GM12874 (cell line): Measurements from ENCODE around the gene STXBP4.

Source experiments
- TF ChIP-seq, protein P1 (sequence below): IDR thresholded peaks from 2 replicates; pipeline ENCODE4 v1.5.1; 2011; ENCODE audit warnings: low read depth, mild to moderate bottlenecking, control low read depth, low read length, moderate library complexity; ENCODE audit not compliant: insufficient read depth

STXBP4 gene

DNA sequence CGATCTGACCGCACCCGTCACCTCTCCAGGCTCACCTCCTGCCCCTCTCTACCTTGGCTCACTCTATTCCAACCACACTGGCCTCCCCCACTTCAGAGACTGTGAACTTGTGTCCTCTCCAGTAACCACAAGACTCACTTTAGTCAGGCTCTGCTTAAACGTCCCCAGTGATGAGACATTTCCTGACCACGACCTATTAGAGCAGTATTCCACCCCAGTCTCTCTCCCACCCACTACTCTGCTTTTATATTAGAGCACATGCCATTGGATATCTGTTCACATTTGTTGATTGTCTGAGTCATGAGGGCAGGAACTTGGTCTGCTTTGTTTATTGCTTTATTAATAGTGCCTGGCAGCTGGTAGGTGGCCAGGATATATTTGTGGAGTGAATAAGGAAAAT lies 20.2 kb upstream of the STXBP4 start:
- TF ChIP-seq, protein P1, sequence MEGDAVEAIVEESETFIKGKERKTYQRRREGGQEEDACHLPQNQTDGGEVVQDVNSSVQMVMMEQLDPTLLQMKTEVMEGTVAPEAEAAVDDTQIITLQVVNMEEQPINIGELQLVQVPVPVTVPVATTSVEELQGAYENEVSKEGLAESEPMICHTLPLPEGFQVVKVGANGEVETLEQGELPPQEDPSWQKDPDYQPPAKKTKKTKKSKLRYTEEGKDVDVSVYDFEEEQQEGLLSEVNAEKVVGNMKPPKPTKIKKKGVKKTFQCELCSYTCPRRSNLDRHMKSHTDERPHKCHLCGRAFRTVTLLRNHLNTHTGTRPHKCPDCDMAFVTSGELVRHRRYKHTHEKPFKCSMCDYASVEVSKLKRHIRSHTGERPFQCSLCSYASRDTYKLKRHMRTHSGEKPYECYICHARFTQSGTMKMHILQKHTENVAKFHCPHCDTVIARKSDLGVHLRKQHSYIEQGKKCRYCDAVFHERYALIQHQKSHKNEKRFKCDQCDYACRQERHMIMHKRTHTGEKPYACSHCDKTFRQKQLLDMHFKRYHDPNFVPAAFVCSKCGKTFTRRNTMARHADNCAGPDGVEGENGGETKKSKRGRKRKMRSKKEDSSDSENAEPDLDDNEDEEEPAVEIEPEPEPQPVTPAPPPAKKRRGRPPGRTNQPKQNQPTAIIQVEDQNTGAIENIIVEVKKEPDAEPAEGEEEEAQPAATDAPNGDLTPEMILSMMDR, result no peak

DNA sequence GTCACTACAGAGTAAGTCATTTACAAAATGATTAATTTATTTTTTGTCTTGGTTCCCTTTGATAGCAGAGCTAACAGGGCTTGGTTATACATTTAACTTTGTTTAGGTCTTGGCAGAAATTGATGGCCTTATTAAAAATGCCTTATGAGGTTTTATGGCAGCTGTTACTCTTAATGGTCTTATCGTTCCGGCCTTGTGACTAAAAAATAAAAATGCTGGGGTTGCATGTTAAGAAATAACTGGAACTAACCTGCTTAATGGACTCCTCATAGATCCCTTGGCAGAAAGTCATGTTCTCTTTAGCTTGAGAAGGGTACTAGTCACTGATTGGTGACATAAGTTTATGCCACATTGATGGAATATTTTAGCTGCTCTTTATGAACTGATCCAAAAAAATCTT lies 18.4 kb upstream of the STXBP4 start:
- TF ChIP-seq, protein P1, result no peak

DNA sequence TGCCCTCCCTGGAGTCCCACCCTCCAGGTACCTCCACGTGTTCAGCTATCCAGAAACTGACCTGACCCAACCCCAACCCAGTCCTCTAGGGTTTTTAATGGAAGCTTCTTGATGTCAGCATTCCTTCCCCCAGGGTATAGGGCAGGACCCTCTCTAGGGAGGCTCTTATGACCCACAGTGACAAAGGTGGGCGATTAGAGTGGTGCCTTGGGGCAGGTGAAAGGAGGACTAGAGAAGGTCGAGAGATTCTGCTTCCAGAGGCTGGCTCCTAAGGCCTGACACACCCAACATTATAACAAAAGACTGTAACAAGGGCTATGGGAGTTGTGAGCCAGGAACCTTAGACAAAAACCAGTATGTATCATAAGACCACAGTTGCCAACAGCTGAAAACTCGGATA lies 17.3 kb upstream of the STXBP4 start:
- TF ChIP-seq, protein P1, result no peak

DNA sequence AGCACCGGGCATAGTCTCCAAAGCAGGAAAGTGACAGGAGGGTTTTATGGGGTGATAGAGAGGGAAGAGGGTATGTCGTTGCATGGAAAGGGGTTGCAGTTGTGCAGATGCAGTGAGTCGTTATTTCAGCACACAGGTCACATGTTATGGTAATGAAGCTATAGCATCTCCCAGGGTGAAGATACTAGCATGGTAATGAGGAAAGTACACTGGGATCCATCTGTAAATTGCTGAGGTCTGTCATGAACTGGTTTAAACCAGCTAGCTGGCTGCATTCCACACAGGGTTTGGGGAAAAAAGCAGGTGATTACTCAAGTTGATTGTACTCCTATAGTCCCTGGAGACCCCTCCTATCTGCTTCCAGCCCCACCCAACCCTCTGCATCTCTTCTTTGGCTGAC lies 11.8 kb upstream of the STXBP4 start:
- TF ChIP-seq, protein P1, result no peak

DNA sequence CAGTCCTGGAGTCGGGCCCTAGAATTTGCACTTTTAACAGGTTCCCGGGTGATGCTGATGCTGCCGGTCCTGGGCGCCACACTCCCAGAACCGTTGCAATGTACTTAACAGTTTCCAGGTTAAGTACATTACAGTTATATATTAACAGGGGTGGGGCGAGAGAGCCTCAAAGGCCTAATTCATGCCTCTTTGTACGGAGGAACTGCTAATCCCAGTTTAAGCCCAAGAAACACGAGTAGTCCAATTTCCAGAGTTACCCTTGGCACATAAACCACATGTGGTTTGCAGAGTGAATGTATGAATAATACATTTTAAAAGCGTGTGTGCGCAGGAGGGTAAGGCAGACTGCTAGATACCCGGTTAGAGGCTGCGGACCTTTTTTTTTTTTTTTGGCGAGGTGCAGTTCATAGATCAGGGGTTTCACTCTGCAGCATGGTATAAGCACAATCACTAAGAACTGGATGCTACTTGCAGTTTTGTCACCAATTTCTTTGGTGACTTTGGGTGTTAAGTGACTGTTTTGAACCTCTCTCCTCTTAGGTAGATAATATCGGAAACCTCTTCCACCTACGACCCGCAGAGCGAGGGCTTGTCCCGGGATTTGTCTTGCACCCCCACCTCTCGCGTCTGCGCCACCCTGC lies 824 bp upstream of the STXBP4 start:
- TF ChIP-seq, protein P1, result peak; percentile 66; the same call in 1 of the 2 replicates

DNA sequence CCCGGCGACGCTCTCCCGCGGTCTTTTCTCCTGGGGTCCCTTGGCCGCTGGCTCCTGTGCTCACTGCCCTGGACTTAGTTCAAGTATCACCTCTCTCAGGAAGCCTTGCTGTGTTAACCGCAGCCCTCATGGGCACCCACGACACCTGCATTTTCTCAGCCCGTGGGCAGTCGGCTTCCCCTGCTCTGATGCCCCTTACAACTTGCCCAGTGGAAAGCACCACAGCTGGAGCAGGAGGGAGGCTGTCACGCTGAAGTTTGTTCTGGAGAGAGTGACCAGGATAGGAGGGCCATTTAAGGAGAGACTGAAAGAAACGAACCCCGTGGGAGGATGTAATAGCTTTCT lies 395 bp downstream of the STXBP4 start:
- TF ChIP-seq, protein P1, result no peak

DNA sequence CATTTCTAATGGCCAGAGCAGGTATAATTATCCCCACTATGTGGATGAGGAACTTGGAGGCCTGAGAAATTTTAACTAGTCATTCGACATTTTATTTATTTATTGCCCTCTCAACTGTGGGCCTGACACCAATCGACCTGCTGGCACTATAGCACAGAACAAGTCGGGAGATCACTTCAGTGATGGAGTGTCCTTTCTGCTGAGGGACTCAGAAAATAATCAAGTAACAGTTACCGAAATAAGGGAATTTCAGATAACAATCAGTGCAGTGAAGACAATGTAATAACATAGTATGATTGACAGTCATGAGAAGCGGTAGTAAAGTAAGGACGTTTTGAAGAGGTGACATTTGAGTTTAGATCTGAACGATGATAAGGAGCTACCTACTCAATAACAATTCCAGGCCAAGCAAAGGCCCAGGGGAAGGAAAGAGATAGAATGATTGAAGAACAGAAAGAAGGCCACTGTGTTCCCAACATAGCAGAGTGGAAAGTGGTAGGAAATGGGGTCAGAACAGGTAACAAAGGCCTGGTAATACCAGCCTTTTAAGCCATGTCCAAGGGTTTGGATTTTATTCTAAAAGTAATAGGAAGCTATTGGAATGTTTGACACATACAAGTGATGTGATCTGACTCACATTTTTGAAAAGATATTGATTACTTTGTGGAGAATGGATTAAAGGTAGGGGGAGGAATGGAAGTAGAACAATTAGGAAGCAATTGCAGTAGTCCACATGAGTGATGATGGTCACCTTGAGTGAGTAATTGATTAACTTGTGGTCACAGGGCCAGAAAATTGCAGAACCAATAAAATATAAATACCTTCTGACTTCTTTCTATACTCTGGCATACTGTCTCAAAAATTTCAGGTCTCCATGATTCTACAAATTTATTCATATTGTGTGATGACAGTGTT lies 1.4 kb downstream of the STXBP4 start:
- TF ChIP-seq, protein P1, result no peak
